GM19452 (cell line): ENCODE measurements around the gene CYSLTR2.
"Not testable (repeated sequence)": the region's sequence is repeated elsewhere in the genome, so short reads cannot be mapped to it uniquely, and the experiment has no call there.

Experiments
- ATAC-seq: cut with Tn5 transposase; IDR thresholded peaks from one replicate; pipeline ENCODE4 v1.9.1; 2021; ENCODE audit not compliant: unreplicated experiment

The CYSLTR2 gene

DNA sequence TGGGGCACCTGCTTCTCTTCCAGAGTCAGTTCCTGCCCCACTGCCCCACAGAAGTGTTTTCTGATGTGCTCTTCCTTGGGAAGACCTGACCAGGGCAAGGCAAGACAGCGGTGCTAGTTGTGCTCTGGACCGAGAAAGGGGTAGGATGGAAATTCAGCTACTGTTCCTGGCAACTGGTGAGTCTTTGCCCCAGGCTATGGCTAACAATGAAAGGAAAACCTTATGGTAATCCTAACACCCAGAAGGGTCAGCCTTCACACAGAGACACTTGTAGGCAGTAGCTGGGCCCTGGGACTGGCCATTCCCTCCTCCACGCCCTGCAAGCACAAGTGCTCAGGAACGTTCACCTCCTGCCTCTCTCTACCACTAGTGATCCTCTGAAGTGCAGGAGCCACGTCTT is 9.6 kb upstream of the CYSLTR2 start:
- ATAC-seq = no peak

DNA sequence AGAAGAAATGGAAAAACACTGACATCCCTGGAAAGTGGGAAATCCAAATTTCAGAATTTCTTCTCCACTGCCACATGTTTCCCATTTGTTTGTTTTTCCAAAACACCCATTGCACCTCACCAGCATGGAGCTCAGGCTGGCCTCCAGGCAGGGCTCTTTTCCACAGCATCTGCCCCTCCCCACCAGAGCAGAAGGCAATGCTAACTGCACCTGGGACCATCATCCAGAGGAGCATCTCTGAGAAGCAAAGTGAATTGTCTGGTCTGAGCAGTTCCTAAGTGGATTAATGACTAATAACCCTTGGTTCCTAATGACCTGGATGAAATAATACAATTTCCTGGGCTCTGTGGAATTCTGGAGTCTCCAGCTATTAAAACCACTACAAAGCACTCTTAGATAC is 8.8 kb upstream of the CYSLTR2 start:
- no peak for ATAC-seq

DNA sequence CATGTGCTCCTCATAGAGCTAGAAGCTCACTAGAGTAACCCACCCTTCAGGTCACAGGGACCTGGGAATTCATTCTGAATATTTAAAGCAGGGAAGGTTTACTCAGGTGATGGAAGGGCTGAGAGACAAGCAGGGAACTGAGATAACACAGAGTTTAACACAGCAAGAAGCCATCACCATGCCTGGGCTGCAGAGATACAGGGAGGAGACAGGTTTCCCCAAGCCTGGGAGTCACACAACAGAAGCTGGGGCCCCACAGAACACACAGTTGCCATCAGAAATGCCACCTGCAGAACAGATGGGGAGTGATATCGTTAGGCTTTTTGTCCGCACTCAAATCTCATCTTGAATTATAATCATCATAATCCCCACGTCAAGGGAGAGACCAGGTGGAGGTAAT is 7.9 kb upstream of the CYSLTR2 start:
- no peak for ATAC-seq

DNA sequence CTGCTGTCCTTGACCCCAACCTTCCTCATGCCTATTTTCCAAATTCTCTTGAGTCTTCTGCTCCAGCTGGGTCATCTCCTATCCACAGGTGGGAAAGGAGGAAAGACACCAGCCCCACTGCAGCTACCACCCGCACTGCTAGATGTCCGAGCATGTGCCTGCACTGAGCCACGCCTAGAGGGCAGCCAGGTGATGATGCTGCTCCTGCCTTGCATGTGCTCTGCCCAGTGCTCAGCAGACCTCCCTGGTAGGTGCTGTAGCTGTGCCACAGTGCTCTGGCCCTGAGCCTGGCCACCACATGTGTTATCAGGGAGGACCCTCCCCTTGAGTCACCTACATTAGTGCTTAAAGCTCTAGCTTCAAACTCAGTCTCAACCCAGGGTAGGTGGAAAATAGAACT is 6.9 kb upstream of the CYSLTR2 start:
- no peak for ATAC-seq

DNA sequence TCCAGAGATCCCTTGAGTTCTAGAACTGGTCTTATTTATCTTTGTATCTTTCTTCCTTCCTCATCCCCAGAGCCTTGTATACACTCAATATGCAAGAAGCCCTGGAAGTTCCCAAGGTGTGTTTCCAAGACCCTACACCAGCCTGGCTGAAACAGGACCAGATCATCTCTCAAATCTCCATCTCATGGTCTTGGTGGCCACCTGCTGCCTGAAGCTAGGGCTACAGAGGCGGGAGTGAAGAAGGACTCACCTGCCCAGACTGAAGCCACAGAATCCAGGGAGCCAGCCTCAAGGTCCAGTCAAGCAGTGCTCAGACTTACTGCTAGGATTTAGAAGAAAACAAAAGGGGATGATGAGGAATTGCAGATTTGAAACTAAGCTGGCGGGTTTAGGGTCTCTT is 6.1 kb upstream of the CYSLTR2 start:
- ATAC-seq = no peak

DNA sequence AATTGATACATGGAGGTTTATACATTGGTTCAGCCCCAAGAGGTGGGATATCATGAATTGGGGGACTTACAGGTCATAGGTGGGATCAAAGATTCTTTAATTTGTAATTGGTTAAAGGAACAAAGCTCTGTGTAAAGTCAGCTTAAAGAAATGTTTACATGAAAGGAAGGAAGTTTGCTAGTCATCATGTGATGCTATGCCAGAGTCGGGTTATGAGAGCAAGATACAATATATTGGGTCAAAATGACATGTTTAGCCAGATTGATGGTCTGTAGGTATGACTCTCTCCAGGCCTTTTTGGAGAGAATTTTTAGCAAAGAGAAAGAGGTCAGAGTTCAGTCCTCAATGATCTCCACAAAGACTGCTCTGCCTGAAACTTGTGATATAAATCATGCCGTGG is 5.3 kb upstream of the CYSLTR2 start:
- ATAC-seq = no peak

DNA sequence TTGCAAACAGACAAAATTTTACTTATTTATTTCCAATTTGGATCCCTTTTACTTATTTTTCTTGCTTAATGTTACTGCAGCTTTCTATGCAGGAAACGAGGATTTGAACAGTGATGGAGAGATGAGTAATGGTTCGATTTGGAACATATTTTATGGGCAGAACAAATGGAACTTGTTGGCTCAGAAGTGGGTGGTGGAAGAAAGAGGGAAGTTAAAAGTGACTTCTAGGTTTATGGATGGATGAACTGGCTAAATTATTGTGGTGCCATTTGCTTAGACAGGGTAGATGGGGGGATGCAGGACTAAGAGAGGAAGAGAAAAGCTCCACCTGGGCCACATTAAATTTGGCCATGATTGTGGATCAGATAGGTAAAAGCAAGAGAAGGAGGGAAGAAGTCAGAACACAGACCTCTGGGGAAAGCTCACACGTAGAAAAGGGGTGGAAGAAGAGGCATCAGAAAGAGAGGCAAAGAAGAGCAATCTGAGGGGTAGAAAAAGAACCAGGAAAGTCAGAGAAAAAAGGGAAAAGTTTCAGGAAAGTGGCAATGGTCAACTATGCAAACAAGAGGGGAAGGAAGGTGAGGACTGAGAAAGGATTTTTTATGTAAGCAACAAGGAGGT is 768 bp upstream of the CYSLTR2 start:
- ATAC-seq = no peak

DNA sequence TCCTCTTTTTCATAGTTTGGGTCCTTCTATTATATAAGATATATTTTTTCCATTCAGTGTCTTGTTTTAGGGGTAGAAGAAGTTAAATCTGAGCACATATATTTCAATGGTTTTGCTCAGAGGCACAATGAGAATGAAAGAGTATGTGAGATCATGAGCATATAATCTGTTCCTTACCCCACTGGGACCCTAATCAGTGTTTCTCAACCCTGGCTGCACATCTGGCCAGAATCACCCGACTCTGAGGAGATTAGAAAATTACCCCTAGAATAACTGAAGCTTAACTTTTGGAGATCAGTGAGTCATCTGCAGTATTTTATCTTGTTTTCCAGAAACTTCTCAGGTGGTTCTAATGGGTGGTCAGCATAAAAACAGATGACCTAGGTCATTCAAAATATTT is 782 bp downstream of the CYSLTR2 start:
- no peak for ATAC-seq

DNA sequence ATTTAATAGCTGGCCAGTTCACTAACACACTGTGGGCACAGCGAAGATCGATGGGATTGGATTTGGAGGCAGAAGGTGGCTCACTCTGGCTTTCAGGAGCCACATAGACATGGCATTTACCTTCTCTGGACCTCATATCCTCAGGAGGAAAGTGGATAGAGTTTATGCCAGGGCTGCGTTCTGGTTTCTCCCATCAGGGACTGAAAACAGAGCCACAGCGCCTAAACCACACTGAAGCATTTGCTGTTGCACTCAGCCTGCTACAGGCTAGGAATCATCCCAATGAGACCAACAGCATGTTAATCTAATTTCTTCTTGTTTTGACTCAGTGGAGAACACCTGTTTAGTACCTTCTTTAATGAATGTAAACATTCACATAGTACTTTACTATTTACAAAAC is 1.6 kb downstream of the CYSLTR2 start:
- ATAC-seq = no peak

DNA sequence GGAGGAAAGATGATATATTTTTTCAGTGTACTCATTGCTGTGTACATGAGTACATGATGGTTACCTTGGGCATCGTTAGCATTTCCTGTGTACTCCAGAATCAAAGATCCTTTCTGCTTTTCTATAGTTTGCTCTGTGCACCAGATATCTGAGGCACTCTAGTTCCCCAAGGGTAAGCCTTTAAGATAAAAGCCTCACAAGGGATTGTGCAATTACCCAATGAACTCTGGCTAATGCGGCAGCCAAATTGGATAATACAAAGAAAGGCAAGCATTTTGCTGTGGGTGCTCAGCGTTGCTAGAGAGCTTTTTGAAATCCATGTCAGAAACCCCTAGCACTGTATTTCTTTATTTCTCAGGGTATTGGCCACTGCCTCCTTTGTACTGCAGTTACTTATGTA is 2.9 kb downstream of the CYSLTR2 start:
- ATAC-seq = no peak

DNA sequence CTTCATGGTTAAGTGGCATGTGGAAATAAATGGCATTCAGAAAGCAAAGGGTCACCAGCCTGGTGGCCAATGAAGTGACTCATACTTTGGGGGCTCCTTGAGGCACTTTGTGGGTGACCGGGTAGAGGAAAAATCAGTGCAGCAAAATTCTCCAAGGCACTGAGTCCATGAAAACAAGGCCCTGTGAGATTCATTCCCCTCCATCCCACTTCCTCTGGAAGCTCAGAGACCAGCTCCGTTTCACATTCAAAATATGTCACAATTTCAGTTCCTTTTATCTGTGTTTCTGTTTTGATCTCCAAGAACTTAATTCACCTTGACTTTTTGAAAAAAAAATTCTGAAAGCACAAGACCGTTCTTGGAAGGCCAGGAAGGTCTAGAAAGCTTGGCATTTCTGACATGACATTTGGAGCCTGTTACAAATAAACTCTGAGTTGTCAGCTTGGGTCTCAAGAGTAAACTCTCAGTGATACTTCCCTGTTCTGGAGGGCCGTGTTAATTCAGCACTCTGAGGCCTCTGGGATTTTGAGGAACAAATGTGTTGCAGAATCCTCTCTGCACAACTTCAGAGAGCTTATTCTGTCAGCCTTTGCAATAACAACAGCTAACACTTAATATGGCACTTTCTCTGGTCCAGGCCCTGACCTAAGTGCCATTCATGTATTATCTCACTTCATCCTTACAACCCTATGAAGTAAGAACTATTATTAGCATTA is 6.8 kb downstream of the CYSLTR2 start:
- ATAC-seq = peak; percentile 72

DNA sequence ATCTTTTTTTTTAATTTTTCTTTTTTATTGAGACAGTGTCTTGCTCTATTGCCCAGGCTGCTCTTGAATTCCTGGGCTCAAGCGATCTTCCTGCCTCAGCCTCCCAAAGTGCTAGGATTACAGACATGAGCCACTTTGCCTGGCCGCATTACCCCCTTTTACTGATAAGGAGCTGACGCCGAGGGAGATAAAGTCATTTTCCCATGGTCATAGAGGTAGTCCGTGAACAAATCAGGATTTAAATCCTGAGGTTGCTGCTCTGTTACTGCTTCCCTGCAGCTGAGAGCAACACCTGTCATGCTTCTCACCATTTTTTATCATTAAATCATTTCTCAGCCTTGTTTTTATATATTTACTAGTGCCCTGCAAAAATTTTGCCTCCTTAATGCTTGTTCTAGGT is 7.4 kb downstream of the CYSLTR2 start:
- no peak for ATAC-seq

DNA sequence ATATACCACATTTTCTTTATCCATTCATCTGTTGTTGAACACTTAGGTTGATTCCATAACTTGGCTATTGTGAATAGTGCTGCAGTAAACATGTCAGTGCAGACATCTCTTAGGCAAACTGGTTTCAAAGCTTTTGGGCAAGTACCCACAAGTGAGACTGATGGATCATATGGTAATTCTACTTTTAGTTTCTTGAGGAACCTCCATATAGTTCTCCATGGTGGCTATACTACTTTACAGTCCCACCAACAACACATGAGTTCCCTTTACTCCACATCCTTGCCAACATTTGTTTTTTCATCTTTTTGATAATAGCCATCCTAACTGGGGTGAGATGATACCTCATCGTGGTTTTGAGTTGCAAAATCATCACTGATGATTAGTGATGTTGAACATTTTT is 8.5 kb downstream of the CYSLTR2 start:
- no peak for ATAC-seq

DNA sequence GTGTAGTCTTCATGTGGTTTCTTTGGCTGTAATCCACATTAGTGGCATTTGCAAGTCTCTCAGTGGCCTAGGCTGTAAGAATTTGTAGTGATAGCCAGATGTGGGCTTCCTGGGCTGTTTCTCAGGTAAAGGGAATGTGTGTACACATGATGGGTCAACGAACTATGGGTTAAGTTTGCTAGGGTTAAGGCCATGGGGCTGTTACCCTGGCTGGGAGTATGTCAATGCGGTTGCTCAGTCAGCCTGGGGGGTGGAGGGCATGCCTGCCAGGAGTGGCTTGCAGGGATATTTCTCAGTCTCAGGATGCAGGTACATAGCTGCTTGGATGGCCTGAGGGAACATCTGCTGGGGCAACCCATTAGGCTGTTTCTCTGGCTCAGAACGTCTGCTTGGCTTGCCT is 13.4 kb downstream of the CYSLTR2 start:
- no peak for ATAC-seq

DNA sequence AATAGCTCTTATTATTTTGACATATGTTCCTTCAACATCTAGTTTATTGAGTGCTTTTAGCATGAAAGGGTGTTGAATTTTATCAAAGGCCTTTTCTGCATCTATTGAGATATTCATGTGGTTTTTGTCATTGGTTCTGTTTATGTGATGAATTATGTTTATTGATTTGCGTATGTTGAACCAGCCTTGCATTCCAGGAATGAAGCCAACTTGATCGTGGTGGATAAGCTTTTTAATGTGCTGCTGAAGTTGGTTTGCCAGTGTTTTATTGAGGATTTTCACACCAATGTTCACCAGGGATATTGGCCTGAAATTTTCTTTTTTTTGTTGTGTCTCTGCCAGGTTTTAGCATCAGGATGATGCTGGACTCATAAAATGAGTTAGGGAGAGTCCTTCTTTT is 17.7 kb downstream of the CYSLTR2 start:
- ATAC-seq = not testable (repeated sequence)

DNA sequence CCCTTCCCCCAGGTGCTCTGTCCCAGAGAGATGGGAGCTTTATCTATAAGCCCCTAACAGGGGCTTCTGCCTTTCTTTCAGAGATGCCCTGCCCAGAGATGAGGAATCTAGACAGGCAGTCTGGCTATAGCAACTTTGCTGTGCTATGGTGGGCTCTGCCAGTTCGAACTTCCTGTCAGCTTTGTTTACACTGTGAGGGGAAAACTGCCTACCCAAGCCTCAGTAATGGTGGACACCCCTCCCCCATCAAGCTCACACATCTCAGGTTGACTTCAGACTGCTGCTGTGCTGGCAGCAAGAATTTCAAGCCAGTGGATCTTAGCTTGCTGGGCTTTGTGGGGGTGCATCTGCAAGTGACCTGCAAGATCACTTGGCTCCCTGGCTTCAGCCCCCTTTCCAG is 21.5 kb downstream of the CYSLTR2 start:
- ATAC-seq = no peak

DNA sequence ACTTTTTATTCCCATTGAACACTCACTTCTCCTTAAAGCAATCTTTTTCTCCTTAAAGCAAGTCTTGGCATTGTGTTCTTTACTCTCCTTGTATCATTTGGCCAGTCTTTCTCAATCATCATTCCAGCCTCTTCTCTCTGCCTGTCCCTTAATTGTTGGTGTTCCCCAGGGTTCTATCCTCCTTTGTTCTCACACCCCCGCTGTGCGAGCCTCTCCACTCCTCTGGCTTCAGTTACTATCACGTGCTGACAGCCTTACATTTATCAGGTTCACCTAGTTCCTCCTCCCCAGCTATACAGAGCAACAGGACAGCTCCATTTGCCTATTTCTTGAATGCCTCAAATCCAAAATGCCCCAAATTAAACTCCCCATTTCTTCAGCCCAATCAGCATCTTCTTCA is 24.6 kb downstream of the CYSLTR2 start:
- no peak for ATAC-seq

DNA sequence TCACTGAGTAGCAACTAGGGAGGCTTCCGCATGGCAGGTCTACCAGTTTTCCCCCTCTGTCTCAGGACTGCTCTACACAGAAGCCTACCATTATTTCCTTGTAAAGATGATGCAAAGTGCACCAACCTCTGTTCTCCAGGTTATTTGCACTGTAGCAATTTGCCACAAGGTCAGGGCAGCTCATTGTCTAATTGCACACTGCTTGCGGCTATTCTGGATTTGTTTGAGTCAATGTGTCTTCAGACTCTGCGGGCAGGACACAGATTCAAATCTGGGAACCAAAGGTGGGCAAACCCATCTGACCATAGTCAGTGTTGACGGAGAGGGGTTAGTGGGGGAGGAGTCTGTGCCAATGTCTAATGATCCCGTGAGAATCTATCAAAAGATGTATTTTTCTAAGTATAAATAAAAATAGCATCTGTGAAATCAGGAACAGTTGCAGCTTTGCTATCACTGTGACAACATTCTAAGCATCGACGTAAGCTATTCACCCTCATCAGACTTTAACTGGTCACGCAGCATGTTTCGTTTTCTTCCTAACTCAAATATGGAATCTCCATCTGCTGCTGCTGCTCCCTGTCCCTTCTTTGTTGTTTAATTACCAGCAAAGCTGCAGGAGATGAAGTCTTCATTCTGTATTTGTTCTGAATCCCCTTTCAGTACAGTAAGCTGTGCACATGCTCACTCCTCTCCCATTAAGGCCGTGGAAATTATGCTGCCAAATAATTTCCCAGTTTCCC is 26.4 kb downstream of the CYSLTR2 start:
- ATAC-seq = no peak

DNA sequence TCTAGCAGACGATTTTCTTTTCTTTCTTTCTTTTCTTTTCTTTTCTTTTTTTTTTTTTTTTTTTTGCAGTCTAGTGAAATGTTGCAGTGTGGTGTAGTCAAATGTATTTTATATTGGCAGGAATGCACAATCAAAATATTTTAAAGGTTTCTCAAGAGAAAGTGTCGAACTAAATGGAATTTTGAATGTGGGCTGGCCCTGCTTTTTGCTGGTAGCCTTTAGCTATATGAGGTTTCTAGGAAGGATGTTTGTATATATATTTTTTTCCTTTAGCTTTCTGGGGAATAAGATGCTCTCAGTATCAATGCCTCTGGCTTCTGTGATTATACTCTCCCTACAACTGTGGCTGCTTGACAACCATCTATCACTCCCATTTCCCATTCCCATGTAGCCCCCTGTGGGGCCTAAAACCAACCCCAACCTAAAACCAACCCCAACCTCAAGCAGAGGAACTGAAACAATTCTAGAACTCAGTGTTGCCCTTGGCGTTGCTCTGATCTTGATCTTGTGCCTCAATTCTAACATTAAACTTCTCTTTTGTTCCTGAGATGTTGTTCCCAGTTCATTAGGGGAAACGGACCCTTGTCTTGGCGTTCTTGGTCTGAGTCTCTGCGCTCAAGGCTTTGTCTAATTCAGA is 27.1 kb downstream of the CYSLTR2 start:
- no peak for ATAC-seq

DNA sequence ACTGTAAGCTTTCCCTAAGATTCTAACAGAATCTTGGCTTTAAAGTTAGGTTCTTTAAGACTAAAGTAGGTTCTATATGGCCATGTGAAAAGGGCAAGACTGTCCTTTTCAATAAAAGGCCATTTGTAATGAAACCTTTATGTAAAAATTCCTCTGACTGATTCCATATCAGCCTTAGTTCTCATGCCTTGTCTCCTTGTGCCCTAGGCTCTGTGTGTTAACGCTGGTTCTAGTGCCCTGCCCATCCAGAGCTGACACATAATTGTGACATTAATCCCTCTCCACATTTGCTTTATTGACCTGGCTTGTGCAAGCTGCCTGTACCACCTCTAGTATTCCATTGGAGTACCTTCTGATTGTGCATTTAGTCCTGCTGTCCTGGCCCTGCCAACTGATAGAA is 28.2 kb downstream of the CYSLTR2 start:
- ATAC-seq = no peak

DNA sequence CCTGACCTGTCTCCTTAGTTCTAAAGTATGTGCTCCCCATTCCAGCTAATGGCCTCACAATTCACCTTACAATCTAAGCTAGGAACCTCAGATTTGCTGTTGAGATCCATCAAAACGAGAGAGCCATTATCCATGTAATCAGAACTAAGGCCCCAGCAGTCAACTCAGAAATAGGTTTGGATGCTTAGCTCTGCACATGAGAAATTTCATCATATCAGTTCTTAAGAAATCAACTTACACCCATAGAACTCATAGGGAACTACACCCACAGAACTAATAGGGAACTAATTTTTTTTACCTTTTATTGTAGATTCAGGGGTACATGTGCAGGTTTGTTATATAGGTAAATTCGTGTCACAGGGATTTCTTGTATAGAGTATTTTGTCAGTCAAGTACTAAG is 28.7 kb downstream of the CYSLTR2 start:
- ATAC-seq = no peak

DNA sequence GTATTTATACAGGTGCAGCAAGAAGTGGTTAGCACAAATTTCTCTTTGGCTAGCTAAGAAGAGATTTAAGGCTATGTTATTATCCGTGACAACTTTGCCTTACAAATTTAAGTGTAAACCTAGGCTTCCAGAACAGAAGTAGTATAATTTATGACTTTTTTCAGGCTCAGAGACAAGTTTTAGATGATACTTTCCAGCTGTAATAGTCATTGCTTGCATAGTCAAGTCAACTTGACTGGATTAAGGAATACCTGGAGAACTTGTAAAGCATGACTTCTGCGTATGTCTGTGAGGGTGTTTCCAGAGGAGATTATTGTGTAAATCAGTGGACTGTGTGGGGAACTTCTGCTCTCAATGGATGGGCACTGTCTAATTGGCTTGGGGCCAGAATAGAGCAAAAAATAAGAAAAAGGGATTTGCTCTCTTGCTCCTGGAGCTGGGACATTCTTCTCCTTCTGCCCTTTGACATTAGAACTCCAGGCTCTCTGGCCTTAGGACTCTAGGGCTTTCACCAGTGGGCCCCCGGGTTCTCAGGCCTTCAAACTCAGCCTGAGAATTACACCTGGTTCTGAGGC is 33.0 kb downstream of the CYSLTR2 start:
- no peak for ATAC-seq
